Activated T-helper 2 cell treated with anti-CD3 and anti-CD28 coated beads, Interferon-gamma antibody, Interleukin-2, Interleukin-4, amounts not matched to agents 10 μg/mL and 5 μg/mL and 100 μg/mL, durations not matched to agents 14 hours and 24 hours and 36 hours (primary cell): ENCODE results near the gene QPCTL. TPM values are rescaled to one million over a fixed set of nuclear protein-coding genes. Genes with fewer than 3 reads are reported as not detected.

ENCODE experiments used
- DNase-seq: peaks from one replicate; pipeline ENCODE4 v3.0.0; 2021; ENCODE audit warnings: low spot score
- H3K27ac Mint-ChIP-seq: one replicate; pipeline ENCODE4 v1.8.0; 2021; ENCODE audit warnings: mixed read lengths
- H3K27me3 Mint-ChIP-seq: one replicate; pipeline ENCODE4 v1.8.0; 2021; ENCODE audit warnings: low read depth, mixed read lengths
- H3K36me3 Mint-ChIP-seq: one replicate; pipeline ENCODE4 v1.8.0; 2021; ENCODE audit warnings: low read depth, mixed read lengths
- H3K4me1 Mint-ChIP-seq: one replicate; pipeline ENCODE4 v1.8.0; 2021; ENCODE audit warnings: low read depth, mixed read lengths
- H3K4me3 Mint-ChIP-seq: one replicate; pipeline ENCODE4 v1.8.0; 2021; ENCODE audit warnings: low read depth, mild to moderate bottlenecking, moderate library complexity, mixed read lengths
- H3K9me3 Mint-ChIP-seq: one replicate; pipeline ENCODE4 v1.8.0; 2021; ENCODE audit warnings: mixed read lengths
- intact Hi-C: fragments of 100-400 bp; cut with micrococcal nuclease; formaldehyde crosslinking; loops from one replicate; pipeline ENCODE4 v1.15.1; 2023
- total RNA-seq: library from RNA; stranded (reverse); gene quantifications from 2 replicates; pipeline ENCODE4 v1.2.3, GENCODE V29; 2022

Gene QPCTL
- total RNA-seq, 1 donor from 2014 or later = 24.2 TPM

GRCh38 chr19:45660636-45661035 lies 31.8 kb upstream of the QPCTL start:
- H3K27me3 Mint-ChIP-seq = peaks cover 9% of the 10 kb centered on the region
- intact Hi-C loops = no loop called here

GRCh38 chr19:45663800-45664199 lies 28.7 kb upstream of the QPCTL start:
- Mint-ChIP-seq H3K36me3 (no peaks in the 10 kb centered on the region), H3K4me3 (no peak overlapping the region), H3K4me1 (peaks cover 10% of the 10 kb centered on the region), H3K27ac (no peak overlapping the region), H3K9me3 (no peaks in the 10 kb centered on the region), H3K27me3 (peaks cover 7% of the 10 kb centered on the region)
- intact Hi-C loops = no loop called here
- DNase-seq = no peak

More at GRCh38 chr19:45660636-45661035, 31.8 kb upstream of the QPCTL start:
- Mint-ChIP-seq H3K4me3 (no peak overlapping the region), H3K27ac (no peak overlapping the region), H3K36me3 (no peaks in the 10 kb centered on the region), H3K4me1 (no peaks in the 10 kb centered on the region), H3K9me3 (no peaks in the 10 kb centered on the region)
- DNase-seq = no peak

- DNase-seq = no peak
- H3K36me3 Mint-ChIP-seq = no peaks in the 10 kb centered on the region
- H3K9me3 Mint-ChIP-seq = no peaks in the 10 kb centered on the region
- H3K27ac Mint-ChIP-seq = no peak overlapping the region
- H3K4me3 Mint-ChIP-seq = no peak overlapping the region
- H3K27me3 Mint-ChIP-seq = peaks cover 6% of the 10 kb centered on the region
- peaks cover 15% of the 10 kb centered on the region for H3K4me1 Mint-ChIP-seq
- intact Hi-C loops = no loop called here
Observed at GRCh38 chr19:45664575-45664974, 27.9 kb upstream of the QPCTL start.

- H3K27me3 Mint-ChIP-seq = peaks cover 5% of the 10 kb centered on the region
- peak within 1 kb of the TSS; percentile 87 for H3K4me3 Mint-ChIP-seq
- no peaks in the 10 kb centered on the region for H3K9me3 Mint-ChIP-seq
- peaks cover 23% of the 10 kb centered on the region for H3K4me1 Mint-ChIP-seq
- DNase-seq = peak; percentile 45
- H3K27ac Mint-ChIP-seq = peak within 1 kb of the TSS; percentile 77
- intact Hi-C loops = no loop called here
- H3K36me3 Mint-ChIP-seq = no peaks in the 10 kb centered on the region
Observed at GRCh38 chr19:45667620-45668341, 24.7 kb upstream of the QPCTL start, which contains the start of gene GIPR. Gene GIPR, plus strand, starts transcription at chr19:45668221. Its CDS starts 1,300 bp downstream, at chr19:45669521.

- no peaks in the 10 kb centered on the region for H3K9me3 Mint-ChIP-seq
- H3K27ac Mint-ChIP-seq = peak overlapping the region; percentile 77
- peaks cover 5% of the 10 kb centered on the region for H3K27me3 Mint-ChIP-seq
- peak; percentile 25 for DNase-seq
- H3K36me3 Mint-ChIP-seq = no peaks in the 10 kb centered on the region
- intact Hi-C loops = no loop called here
- H3K4me1 Mint-ChIP-seq = peaks cover 23% of the 10 kb centered on the region
- H3K4me3 Mint-ChIP-seq = peak overlapping the region; percentile 87
Observed at GRCh38 chr19:45668342-45668871, 24.1 kb upstream of the QPCTL start.

- H3K36me3 Mint-ChIP-seq = no peaks in the 10 kb centered on the region
- peaks cover 5% of the 10 kb centered on the region for H3K27me3 Mint-ChIP-seq
- no peaks in the 10 kb centered on the region for H3K9me3 Mint-ChIP-seq
- H3K4me3 Mint-ChIP-seq = peak overlapping the region; percentile 71
- peaks cover 23% of the 10 kb centered on the region for H3K4me1 Mint-ChIP-seq
- H3K27ac Mint-ChIP-seq = peak overlapping the region; percentile 33
- intact Hi-C loops = no loop called here
- peak; percentile 71 for DNase-seq
Observed at GRCh38 chr19:45670670-45671453, 21.6 kb upstream of the QPCTL start.

GRCh38 chr19:45674946-45675345 lies 17.5 kb upstream of the QPCTL start:
- H3K27ac Mint-ChIP-seq = no peak overlapping the region
- no peaks in the 10 kb centered on the region for H3K36me3 Mint-ChIP-seq
- H3K4me3 Mint-ChIP-seq = no peak overlapping the region
- no peak for DNase-seq
- peaks cover 7% of the 10 kb centered on the region for H3K27me3 Mint-ChIP-seq
- H3K4me1 Mint-ChIP-seq = peaks cover 16% of the 10 kb centered on the region
- H3K9me3 Mint-ChIP-seq = no peaks in the 10 kb centered on the region
- intact Hi-C loops = no loop called here

- intact Hi-C loops = loop anchor here (1.0 kb wide), 2 partner anchors 8 to 15 kb away; partner anchors contain the start of gene QPCTL
- H3K27me3 Mint-ChIP-seq = peaks cover 2% of the 10 kb centered on the region
Observed at GRCh38 chr19:45676851-45677263, 15.6 kb upstream of the QPCTL start.

GRCh38 chr19:45677351-45678230 lies 14.9 kb upstream of the QPCTL start:
- Mint-ChIP-seq H3K27me3 (peaks cover 2% of the 10 kb centered on the region), H3K36me3 (peaks cover 3% of the 10 kb centered on the region), H3K4me3 (peak overlapping the region; percentile 79), H3K27ac (peak overlapping the region; percentile 46), H3K9me3 (no peaks in the 10 kb centered on the region), H3K4me1 (peaks cover 14% of the 10 kb centered on the region)
- intact Hi-C loops = loop anchor here (1.0 kb wide), 2 partner anchors 8 to 15 kb away; partner anchors contain the start of gene QPCTL
- peak; percentile 70 for DNase-seq

More at GRCh38 chr19:45676851-45677263, 15.6 kb upstream of the QPCTL start:
- Mint-ChIP-seq H3K4me1 (peaks cover 11% of the 10 kb centered on the region), H3K9me3 (no peaks in the 10 kb centered on the region), H3K4me3 (peak overlapping the region; percentile 58), H3K36me3 (peaks cover 1% of the 10 kb centered on the region), H3K27ac (no peak overlapping the region)
- DNase-seq = no peak

- H3K4me1 Mint-ChIP-seq = peaks cover 16% of the 10 kb centered on the region
Observed at GRCh38 chr19:45681391-45682015, 11.0 kb upstream of the QPCTL start.

GRCh38 chr19:45682117-45682516 lies 10.3 kb upstream of the QPCTL start:
- no peak overlapping the region for H3K27ac Mint-ChIP-seq
- no peak for DNase-seq
- intact Hi-C loops = no loop called here
- H3K4me3 Mint-ChIP-seq = no peak overlapping the region
- H3K4me1 Mint-ChIP-seq = peaks cover 13% of the 10 kb centered on the region
- no peaks in the 10 kb centered on the region for H3K9me3 Mint-ChIP-seq
- H3K27me3 Mint-ChIP-seq = peaks cover 2% of the 10 kb centered on the region
- peaks cover 40% of the 10 kb centered on the region for H3K36me3 Mint-ChIP-seq

More at GRCh38 chr19:45681391-45682015, 11.0 kb upstream of the QPCTL start:
- DNase-seq = peak; percentile 86
- Mint-ChIP-seq H3K27ac (peak overlapping the region; percentile 72), H3K27me3 (peaks cover 2% of the 10 kb centered on the region), H3K4me3 (peak overlapping the region; percentile 76), H3K9me3 (no peaks in the 10 kb centered on the region), H3K36me3 (peaks cover 34% of the 10 kb centered on the region)
- intact Hi-C loops = loop anchor here (2.0 kb wide), 1 partner anchor 39 kb away; no protein-coding TSS in a partner anchor
